ENCODE measurements around the gene PIGX.
"Not testable (repeated sequence)": the region's sequence is repeated elsewhere in the genome, so short reads cannot be mapped to it uniquely, and the experiment has no call there.

Gene PIGX

DNA sequence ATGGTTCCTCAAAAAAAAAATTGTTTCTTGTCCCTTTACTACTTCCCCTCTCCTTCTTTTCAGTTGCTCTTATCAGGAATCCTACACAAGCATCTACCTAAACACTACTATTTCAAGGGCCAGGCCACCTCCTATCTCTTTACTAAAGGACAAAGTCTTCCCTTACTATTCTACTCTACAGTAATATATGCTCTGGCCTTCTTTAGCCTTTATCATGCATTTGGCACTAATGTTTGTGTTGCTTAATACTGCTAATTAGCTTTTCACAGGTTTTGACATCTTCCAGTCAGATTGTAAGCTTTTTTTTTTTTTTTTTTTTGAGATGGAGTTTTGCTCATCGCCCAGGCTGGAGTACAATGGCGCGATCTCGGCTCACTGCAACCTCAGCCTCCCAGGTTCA, 5.4 kb upstream of the PIGX start:
- DNase-seq: no peak

DNA sequence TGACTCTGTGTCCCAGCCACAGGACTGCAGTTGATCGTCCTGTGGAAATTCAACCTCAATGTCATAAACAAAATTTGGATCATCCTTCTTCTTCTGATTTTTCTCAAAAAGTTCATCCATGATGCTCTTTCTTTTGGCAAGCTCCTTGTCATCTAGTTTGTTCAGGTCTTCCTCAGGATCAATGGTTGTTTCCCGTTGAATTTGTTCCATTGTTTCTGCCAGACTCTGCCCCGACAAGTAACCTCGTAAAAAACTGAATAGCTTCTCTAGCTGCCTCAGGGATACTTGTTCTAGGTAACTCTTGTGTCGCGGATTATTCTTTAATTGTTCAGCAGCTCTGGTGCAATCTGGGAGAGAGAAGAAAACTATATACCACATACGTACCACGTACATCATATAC, 4.6 kb upstream of the PIGX start:
- DNase-seq: no peak

DNA sequence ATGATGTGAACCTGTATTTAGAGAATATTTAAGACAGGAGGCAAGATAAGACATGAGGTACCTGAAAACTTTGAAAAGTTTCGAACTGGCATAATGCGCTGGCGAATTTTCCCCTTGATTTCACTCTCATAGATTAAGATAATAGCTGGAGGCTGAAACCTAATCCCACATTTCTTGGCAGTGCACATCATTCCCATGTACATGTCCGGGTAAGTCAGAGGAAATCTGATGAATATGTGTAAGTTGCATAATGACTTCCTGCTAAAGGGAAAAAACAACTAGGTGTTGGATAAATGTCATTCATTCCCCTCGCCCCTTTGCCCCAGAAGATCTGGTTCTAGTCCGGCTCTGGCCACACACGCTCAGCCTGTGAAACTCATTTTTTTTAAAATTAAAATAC, 3.7 kb upstream of the PIGX start:
- DNase-seq: no peak

DNA sequence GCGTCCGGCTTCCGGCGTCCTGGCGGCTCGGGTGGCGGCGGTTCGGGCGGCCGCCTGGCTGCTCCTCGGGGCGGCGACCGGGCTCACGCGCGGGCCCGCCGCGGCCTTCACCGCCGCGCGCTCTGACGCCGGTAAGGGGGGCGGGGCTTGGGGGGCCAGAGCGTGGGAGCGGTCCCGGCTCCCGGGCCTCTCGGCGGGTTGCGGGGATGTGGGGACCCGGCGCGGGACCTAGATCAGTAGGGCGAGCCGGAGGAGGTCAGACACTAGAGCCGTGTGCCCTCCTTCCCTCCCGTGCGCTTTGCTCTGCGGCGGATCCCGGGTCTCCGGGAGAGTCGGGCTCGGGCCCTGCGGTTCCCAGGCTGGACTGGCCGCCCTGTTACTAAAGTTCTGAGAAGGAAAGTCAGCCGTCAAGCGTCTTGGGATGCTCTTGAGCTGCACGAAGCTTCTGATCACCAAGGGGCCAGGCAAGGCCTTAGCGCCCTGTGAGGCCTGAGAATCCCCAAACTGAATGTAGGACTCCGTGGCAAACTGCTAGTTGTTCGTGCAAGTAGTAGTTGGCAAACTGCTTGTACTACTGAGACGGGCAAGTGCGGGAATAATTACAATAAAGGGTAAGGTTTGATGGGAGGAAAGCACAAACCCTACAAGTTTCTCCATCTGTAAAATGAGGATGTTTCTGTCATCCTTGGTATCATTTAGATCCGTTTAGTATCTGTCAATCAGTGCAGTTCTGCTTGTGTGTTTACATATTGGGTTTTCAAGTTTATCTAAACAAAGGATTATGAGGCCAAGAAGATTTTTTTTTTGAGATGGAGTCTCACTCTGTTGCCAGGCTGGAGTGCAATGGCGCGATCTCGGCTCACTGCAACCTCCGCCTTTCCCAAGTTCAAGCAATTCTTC, 587 bp downstream of the PIGX start:
- DNase-seq: peak; percentile 73

DNA sequence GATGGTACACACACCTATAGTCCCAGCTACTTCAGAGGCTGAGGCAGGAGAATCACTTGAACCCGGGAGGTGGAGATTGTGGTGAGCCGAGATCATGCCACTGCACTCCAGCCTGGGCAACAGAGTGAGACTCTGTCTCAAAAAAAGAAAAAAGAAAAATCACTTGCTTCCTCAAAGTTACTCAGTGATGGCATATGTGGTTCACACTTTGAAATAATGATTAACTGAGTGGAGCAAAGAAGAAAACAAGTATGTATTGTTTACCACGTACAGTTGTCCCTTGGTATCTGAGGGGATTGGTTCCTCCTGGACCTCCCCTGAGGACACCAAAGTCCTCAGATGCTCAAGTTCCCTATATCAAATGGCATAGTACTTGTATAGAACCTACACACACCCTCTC, 5.0 kb downstream of the PIGX start:
- not testable (repeated sequence) for DNase-seq

DNA sequence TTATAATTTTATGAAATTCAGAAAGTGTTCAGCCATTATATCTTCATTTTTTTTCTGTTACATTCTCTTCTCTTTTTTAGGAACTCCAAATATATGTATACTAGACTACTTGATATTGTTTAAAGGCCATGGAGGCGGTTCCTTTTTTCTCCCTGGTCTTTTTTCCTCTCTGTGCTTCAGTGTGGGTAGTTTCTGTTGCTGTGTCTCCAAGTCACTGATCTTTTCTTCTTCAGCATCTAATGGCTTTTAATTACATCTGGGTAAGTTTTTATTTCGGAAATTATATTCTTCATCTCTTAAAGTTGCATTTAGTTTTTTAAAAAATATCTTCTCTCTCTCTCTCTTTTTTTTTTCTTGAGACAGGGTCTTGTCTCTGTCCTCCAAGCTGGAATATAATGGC, 8.9 kb downstream of the PIGX start:
- no peak for DNase-seq

DNA sequence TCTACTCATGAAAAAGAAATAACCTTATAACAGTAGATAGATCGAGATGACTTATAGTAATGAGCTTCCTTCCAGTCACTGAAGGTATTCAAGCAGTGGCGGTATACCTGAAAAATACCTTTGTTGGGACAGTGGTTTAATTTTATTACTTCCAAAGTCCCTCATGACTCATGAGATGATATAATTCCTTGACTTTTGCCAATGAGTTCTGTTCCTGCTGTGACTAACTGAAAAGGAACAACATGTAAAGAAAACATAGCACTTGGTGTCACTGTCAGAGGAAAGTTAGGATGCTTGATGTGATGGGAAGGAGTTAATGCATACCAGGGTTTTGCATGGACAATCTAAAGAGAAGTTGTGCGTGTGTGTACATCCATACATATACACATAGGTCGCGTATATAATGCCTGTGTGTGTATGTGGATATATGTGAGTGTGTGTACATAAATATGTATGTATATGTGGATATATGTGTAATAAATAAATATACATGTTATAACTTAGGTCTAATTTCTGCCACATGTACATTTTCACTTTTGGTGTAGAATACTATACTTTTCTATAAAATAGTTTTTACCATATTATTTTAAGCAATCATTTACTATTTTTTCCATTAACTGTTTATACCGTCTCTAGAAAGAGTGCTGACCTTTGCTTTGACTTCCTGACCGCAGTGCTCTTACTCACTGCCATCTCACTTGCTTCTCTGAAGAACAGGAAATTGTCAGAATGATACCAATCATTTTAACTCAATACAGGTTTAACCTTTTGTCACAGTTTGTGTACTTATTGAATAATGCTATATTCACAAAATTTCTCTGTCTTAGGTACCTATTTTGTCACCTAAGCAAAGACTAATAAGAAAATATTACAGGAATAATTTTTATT, 14.9 kb downstream of the PIGX start:
- DNase-seq: no peak

DNA sequence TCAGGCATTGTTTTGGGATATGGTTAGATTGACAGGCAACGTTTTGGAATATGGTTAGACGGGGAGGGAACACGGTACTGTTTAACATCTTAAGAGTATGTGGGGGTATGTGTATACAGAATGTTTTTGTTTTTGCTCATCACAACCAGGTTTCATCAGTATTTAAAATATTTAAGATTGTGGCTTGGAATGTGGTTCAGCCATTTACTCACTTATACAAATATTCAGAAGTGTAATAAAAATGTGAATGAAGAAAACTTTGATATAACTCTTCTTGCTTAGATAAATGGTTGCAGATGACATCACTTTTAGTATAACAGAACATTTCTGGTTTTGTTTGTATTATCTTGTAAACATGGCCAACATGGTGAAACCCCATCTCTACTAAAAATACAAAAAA, 23.6 kb downstream of the PIGX start:
- no peak for DNase-seq

DNA sequence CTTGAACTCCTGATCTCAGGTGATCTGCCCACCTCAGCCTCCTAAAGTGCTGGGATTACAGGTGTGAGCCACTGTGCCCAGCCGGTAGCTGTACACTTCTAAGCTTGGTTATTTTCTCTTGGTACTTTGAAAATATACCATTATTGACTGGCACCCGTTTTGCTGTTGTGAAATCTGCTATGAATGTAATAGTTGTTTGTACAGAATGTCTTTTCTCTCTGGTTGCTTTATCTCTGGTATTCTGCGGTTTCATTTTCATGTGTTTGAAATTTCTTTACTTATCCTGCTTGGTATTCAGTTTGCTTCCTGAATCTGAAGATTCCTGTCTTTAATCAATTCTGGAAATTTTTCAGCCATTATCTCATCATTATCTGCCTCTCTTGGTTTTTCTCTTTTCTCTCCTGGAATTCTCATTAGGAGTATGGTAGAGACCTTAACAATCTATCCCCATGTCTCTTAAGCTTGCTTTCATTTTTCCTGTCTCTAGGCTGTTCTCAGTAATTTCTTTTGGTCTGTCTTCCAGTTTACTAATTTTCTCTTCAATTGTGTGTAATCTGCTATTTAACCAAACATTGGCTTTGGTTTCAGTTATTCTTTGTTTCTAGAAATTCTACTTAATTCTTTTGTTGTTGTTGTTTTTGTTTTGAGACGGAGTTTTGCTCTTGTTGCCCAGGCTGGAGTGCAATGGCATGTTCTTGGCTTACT, 24.6 kb downstream of the PIGX start:
- DNase-seq: no peak

DNA sequence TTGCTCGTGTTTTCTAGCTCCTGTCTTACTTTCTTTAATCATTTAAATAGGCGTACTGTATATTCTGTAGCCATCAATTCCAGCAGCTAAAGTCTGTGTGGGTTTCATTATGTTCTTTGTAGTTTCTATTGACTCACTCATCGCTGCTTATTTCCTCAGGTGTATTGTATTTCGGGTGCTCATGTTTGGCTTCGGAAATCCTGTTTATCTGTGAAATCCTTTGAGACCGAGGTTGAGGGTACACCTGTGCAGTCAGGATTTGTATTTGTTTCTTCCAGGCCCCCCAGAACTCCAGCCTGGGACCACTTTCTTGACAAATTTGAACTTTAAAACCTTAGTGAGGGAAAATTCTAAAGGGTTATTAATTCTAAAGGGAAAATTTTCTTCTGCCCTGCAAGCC, 25.5 kb downstream of the PIGX start:
- no peak for DNase-seq

DNA sequence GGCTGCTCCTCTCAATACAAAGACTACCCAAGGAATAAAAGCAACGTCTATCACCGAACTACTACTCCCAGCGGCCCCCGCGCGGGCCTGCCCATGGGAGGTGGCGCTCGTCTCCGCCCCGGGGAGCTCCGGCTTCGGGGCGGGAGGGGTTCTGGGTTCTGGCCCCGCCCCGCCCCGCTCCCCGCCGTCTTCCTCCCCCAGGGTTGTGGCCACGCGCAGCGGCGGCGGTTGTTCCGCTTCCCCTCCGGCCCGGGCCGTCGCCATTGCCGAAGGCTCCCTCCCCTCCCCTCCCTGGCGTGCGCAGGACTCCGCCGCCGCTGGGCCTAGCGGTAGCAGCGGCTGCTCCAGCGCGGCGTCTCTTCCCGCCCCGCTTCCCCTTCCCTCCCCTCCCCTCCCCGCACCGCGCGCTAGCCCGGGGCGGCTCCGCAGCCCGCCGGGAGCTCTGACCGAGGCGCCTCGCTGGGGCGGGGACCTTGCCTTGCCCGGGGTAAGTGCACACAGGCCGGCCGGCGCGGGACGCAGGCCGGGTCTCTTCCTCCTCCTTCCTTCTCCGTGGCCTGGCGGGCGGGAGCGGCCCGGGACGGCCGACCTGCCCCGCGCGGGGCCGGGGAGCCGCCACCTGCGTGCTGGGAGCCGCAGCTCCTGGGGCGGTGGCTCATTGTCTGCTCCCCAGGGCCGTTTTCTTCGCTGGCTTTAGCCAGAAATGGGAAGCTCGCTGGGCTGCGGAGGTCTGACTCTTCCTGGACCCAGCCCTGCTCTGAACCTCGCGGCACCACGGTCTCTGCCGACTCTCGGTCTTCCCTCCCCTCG, 27.7 kb downstream of the PIGX start, which contains the start of gene PAK2:
PAK2 (plus strand) TSS at position 187 of the 810 bp plus-strand sequence. CDS start 42,790 bp downstream, outside the sequence.
- peak; percentile 90 for DNase-seq

DNA sequence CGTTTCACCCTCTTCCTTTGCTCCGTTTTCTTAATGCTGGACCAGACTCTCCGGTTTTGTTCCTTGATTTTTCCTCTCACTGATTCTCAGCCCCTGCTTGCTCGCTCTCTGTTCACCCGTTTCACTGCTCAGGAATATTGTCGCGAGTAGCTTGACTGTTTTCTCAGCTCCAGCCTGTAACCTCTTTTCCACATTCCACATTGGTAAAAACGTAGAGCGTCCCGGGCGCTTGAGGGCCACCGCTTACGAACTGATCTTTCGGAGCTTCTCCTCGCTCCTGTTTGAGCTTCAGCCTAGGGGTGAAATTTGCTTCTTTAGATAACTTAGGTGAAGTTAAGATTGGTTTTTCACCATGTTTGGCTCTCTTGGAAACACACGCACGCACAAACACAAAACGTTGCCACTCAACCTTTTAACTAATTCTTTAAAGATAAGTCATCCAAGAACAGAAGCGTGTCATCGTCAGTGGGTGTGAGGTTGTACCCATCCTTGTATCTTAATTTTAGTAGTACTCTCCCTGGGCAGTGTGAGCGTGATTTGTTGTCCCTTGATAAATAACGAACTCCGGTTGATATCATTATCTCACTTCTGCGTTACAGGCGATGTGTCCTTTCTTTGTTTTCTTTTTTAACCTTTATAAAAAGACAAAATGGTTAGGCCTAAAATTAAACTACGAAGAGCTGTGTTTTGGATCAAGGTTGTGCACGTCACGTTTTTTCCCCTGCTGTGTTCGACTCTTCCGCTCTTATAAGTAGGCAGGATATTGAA, 28.5 kb downstream of the PIGX start:
- peak; percentile 45 for DNase-seq

DNA sequence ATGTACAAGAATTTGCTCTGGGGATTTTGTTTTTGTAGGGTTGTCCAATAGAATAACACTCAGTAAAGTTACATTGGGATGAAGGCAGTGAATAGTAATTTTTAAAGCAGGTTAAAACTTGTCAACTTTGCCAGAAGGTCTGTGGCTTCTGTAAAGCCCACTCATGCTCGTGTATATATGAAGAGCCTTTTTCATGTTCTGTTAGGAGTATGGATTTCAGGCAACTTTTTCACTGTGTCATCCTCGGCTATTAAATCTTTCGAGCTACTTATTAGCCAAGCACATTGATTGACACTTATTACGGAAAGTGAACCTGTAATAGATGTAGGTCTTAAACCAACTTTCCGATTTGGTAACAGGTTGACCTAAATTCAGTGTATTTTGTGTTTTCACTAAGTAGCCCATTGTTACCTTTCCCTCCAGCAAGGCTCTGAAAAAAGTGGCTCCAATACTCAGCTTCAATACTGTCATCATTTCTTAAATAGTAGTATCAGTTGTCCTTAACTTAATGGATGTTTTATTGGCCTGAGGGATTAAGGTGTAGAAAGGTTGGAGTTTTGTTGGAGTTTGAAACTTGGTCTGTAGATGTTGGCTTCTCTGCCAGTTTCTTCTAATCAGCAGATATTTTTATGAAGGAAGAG, 29.2 kb downstream of the PIGX start:
- no peak for DNase-seq

DNA sequence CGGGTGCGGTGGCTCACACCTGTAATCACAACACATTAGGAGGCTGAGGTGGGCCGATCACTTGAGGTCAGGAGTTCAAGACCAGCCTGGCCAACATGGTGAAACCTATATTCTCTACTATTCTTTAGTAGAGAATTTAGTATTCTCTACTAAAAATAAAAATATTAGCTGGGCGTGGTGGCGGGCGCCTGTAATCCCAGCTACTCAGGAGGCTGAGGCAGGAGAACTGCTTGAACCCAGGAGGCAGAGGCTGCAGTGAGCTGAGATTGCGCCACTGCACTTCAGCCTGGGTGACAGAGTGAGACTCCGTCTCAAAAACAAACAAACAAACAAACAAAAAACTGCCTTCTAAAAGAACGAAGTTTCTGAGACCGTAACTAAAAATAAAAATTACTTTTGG, 31.4 kb downstream of the PIGX start:
- not testable (repeated sequence) for DNase-seq

DNA sequence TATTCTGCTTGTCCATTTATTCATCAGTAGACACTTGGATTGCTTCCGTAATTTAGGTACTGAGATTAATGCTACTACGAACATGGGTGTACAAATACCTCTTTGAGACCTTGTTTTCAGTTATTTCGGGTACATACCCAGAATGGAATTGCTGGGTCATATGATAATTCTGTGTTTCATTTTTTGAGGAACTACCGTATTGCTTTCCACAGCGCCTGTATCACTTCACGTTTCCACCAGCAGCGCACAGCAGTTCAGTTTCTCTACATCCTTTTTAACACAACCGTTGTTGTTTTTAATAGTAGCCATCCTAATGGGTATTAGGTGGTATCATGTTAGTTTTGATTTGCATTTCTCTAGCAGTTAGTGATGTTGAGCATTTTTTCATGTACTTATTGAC, 36.9 kb downstream of the PIGX start:
- no peak for DNase-seq

DNA sequence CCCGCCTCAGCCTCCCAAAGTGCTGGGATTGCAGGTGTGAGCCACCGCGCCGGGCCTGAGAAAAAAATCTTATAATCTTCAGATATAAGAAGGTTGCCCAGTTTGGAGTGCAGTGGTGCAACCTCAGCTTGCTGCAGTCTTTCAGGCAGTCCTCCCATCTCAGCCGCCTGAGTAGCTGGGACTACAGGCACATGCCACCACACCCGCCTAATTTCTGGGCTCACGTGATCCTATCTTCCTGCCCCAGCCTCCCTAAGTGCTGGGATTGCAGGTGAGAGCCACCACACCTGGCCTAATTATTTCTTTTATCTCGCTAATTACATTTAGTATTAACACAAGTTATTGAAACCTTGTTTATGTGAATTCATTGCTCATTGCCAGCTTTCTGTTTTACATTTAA, 41.0 kb downstream of the PIGX start:
- DNase-seq: no peak

DNA sequence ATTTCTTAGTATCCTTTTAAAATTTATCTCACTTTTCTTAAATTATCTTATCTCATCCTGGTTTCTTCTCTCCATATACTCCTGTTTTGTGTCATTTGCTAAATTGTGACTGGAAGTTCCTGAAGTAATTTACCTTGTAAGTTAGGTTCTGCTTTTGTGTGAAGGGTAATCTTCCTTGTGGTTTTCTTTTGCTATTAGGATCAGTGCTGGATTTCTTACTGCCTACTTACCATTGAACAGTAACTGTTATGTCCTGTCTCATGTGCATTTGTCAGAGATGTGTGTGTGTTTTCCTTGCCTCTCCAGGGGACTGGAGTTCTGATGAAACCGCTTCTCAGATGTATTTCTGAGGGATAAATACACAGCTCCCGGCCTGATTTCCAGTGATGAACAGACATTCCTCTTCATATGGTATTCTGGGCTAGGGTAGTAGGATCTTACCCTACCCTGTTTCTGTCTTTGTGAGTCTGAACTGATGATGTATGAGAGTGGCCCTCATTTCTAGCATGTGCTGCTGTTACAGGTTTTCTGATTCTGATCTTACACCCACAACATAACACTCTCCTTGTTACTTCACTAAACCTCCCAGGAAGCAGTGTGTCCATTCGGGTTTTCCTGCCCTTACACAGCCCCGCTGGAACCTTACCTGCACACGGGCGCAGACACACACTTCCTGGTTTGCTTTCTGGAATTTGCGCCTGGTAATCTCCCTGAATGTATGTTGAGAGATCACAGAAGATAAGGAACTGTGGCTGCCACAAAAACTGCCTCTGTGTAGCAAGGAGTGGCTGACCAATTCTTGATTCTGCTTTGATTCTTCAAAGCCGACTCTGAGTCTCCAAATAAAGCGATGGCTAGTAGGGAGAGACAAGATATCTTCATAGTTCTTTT, 42.2 kb downstream of the PIGX start:
- DNase-seq: no peak

DNA sequence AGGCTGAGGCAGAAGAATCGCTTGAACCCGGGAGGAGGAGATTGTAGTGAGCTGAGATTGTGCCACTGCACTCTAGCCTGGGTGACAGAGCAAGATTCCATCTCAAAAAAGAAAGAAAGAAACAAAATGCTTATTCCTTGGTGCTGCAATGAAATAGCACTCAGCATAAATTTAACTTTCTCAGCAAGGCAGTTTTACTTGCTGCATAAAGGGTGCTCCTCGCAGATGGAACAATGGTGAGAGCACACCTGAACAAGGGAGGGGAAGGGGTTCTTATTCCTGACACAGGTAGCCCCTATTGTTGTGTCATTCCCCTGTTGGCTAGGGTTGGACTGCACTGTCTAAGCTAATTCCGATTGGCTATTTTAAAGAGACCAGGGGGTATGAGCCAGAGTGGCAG, 44.6 kb downstream of the PIGX start:
- DNase-seq: no peak

DNA sequence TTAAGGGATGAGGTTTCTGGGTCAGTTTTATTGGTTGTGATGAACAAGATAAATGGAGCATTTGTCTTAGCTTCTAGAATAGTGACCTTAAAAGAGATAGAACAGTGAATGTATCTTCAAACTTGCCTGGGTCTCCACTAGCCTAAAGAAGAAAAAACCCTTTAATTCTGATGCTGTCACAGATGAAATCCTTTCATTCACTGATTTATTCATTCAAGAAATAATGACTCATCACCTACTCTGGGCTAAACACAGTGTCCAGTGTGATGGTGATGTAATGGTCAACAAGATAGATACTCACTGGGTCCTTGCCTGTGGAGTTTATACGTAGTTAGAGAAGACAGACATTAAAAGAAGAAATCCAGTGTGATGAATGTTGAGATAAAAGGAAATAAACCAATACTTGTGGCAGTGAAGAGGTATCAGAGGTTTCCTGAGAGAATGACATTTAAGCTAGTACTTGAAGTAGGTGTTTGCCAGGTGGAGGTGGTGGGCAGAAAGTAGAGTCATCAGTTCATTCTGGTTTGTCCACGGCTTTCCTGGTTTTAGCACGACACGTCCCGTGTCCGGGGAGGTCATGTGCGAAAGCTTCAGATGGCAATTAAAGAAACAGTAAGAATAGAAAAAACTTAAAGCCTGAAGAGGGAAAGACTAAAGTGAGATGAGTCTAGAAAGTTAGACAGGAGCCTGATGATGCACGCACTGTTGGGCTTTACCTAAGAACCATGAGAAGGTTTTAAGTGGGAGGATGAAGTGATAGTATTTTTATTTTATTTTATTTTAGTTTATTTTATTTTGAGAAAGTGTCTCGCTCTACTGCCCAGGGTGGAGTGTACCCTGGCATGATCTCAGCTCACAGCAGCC, 45.9 kb downstream of the PIGX start:
- no peak for DNase-seq

All from activated naive CD4-positive, alpha-beta T cell treated with anti-CD3 and anti-CD28 coated beads, Interleukin-2, amount 50 U/mL, for 16 hours (primary cell).